ENCODE results near the gene FGF14. TPM values are rescaled to one million over a fixed set of nuclear protein-coding genes. Genes with fewer than 3 reads are reported as not detected.

FGF14 gene
- total and polyA plus RNA-seq, 2 donors (not counting 3 experiments of a cell fraction or from before 2014, with no cell fraction given), result not detected

DNA sequence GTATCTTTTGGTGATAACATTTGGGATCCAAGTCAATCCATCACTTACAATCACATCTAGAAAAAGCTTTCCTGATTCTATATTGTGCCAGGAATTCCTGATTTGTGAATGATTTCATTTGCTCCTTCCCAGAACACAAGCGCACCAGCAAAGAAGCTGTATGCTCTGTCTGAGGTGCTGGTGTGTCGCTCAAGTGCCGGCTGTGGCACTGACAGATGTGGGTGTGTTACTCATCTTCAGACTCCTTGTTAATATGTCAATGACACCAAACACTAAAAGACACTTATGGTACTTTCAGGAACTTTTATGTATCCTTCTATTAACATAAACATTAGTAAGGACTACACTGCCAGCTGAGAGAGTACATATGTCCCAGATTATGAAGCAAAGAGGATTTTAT is 520.3 kb downstream of the FGF14 start:
- no peaks in the 10 kb centered on the region for H3K9me3 ChIP-seq (replicated peaks; ENCODE audit: control insufficient read depth, insufficient read depth, low read length)
- no peaks in the 10 kb centered on the region for H4K20me1 ChIP-seq (replicated peaks; ENCODE audit: control insufficient read depth, extremely low read depth, insufficient read depth, low read length)
- H3K4me2 ChIP-seq (ENCODE audit: insufficient read depth, low read length), result no peak overlapping the region
- intact Hi-C loops (cut with micrococcal nuclease), result no loop called here
- H3K79me2 ChIP-seq (ENCODE audit: control insufficient read depth, insufficient read depth, low read length), result no peaks in the 10 kb centered on the region
- CTCF ChIA-PET, result no interaction called here
- TF ChIP-seq JUN (IDR thresholded peaks at IDR 0.05; ENCODE audit: borderline replicate concordance, insufficient read depth, insufficient read length, low read depth), result no peak
- TF ChIP-seq FOS (IDR thresholded peaks at IDR 0.05; ENCODE audit: borderline replicate concordance, insufficient read depth, low read length), result no peak
- TF ChIP-seq, protein P1, sequence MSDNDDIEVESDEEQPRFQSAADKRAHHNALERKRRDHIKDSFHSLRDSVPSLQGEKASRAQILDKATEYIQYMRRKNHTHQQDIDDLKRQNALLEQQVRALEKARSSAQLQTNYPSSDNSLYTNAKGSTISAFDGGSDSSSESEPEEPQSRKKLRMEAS (IDR thresholded peaks at IDR 0.05; ENCODE audit: insufficient read depth, insufficient read length), result no peak
- no peak for TF ChIP-seq EZH2 (IDR thresholded peaks at IDR 0.05; ENCODE audit: borderline replicate concordance, low read depth, low read length, severe bottlenecking)
- no peak for TF ChIP-seq POLR2AphosphoS5 (IDR thresholded peaks at IDR 0.05; ENCODE audit: insufficient read depth, low read depth, low read length)
- no peak for TF ChIP-seq MYC (IDR thresholded peaks at IDR 0.05; ENCODE audit: low read depth, low read length)
- TF ChIP-seq GATA2 (IDR thresholded peaks at IDR 0.05; ENCODE audit: insufficient read depth, insufficient read length, low read depth, low read length), result no peak
- no peak for TF ChIP-seq POLR2A (IDR thresholded peaks at IDR 0.05; ENCODE audit: low read depth, low read length)
- TF ChIP-seq, protein P2, sequence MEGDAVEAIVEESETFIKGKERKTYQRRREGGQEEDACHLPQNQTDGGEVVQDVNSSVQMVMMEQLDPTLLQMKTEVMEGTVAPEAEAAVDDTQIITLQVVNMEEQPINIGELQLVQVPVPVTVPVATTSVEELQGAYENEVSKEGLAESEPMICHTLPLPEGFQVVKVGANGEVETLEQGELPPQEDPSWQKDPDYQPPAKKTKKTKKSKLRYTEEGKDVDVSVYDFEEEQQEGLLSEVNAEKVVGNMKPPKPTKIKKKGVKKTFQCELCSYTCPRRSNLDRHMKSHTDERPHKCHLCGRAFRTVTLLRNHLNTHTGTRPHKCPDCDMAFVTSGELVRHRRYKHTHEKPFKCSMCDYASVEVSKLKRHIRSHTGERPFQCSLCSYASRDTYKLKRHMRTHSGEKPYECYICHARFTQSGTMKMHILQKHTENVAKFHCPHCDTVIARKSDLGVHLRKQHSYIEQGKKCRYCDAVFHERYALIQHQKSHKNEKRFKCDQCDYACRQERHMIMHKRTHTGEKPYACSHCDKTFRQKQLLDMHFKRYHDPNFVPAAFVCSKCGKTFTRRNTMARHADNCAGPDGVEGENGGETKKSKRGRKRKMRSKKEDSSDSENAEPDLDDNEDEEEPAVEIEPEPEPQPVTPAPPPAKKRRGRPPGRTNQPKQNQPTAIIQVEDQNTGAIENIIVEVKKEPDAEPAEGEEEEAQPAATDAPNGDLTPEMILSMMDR (IDR thresholded peaks at IDR 0.05; ENCODE audit: extremely low read depth in 1 of 2, insufficient read depth in 1 of 2, low read depth in 1 of 2, low read length in 2 of 2), result no peak
- no peak overlapping the region for H3K27ac ChIP-seq (ENCODE audit: insufficient read depth, low read depth, low read length)
- POLR2A ChIA-PET, result no interaction called here
- no peak overlapping the region for H2AFZ ChIP-seq (ENCODE audit: low read depth, low read length)
- no peaks in the 10 kb centered on the region for H3K4me1 ChIP-seq (ENCODE audit: control insufficient read depth, extremely low read depth, insufficient read depth, low read length)
- dilution Hi-C loops (cut with MboI; ENCODE audit: extremely low pct_ligation_motif_present, low sequenced_read_pairs), result no loop called here
- no peaks in the 10 kb centered on the region for H3K36me3 ChIP-seq (ENCODE audit: control insufficient read depth in 2 of 2, extremely low read depth in 1 of 2, insufficient read depth in 2 of 2, low read length in 2 of 2)
- no peak overlapping the region for H3K4me3 ChIP-seq (replicated peaks in 1 of 3; ENCODE audit: insufficient read depth in 1 of 3, low read depth in 1 of 3, low read length in 3 of 3)
- no TSS peak for BruUV-seq (replicated peaks)
- no peak overlapping the region for H3K9ac ChIP-seq (replicated peaks; ENCODE audit: extremely low read depth, insufficient read depth, low read length)
- DNase-seq (ENCODE audit: low read depth, low spot score), result no peak
- no peak for FAIRE-seq
- H3K27me3 ChIP-seq (ENCODE audit: control insufficient read depth in 2 of 2, insufficient read depth in 2 of 2, low read length in 2 of 2), result no peaks in the 10 kb centered on the region
- no peaks in the 10 kb centered on the region for H3K9me1 ChIP-seq (replicated peaks; ENCODE audit: control insufficient read depth, extremely low read depth, insufficient read depth, low read length)
